Mucosa of descending colon (tissue), 3 donors: ENCODE data around the gene DNAH11. TPM values are rescaled to one million over a fixed set of nuclear protein-coding genes. Genes with fewer than 3 reads are reported as not detected.

Source experiments
- ATAC-seq: fragments of 200-7000 bp; cut with Tn5 transposase; one replicate; pipeline ENCODE4 v1.9.1; 2020; ENCODE audit warnings: mild to moderate bottlenecking, moderate library complexity
- DNase-seq, 3 donors: peaks; one replicate each; pipeline ENCODE4 v3.0.0-alpha.2; 2020
- H3K36me3 ChIP-seq: fragments of 200-600 bp; one replicate; pipeline ENCODE4 v1.8.0; 2021; ENCODE audit warnings: low read depth, mild to moderate bottlenecking
- H3K4me1 ChIP-seq: fragments of 200-600 bp; one replicate; pipeline ENCODE4 v1.8.0; 2021; ENCODE audit warnings: low read depth, mild to moderate bottlenecking
- H3K4me3 ChIP-seq: fragments of 200-600 bp; one replicate; pipeline ENCODE4 v1.8.0; 2021; ENCODE audit warnings: mild to moderate bottlenecking
- H3K9me3 ChIP-seq: fragments of 200-600 bp; one replicate; pipeline ENCODE4 v1.8.0; 2021; ENCODE audit warnings: mild to moderate bottlenecking
- CTCF ChIP-seq: fragments of 200-600 bp; IDR thresholded peaks from one replicate; pipeline ENCODE4 v1.8.0; 2022; ENCODE audit warnings: antibody characterized with exemption, mild to moderate bottlenecking
- intact Hi-C, 2 donors: fragments of 100-400 bp; cut with DNase I in 1 of 2; cut with micrococcal nuclease in 1 of 2; formaldehyde crosslinking; loops; one replicate each; pipeline versions ENCODE4 v1.11.0 to v1.11.1; 2022; cut with DNase I, micrococcal nuclease
- total RNA-seq, 3 donors: library from RNA; stranded (reverse); fragmentation: NEBNext Ultra II Directional in 2 of 3; extraction: Animal tissue kit (Norgen Biotek cat#: 25700) in 2 of 3; gene quantifications; one replicate each; pipeline versions ENCODE4 v1.2.1 to v1.2.4, GENCODE V29; 2021 to 2023
- donor health status: DM: no; HTN: no; CAD: no; lungs with moderate emphysema.
- donor health status: DM: no; HTN: no; CAD: no.
- donor health status: DM: no; HTN: yes; CAD: no.

The DNAH11 gene
- total RNA-seq, 3 donors from 2014 or later, result 0.02 to 0.47 (median 0.03) TPM

DNA sequence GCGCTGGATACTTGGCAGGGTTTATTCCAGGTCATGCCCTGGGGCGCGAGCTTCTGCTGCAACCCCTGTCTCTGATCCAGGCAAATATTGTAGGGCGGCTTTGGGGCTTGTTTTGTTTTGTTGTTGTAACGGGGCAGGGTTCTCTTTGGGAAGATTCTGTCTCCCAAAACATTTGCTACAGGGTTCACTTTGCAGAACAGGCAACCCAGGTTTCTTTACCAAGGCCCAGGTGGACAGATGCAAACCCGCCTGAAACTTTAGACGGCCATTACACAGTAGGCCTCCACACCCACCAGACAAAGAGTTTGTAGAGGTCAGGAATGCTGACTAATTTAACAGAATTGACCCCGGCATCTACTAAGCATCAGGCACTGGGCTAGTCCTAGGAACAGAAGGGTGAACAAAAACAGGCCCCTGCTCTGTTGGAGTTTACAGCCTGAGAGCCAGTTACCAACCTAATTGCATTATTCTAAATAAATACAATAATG is 403.4 kb downstream of the DNAH11 start:
- no peak for DNase-seq
- ATAC-seq, result no peak
- intact Hi-C loops, result loop anchor here in 1 of 2 donors (10.0 kb wide), 1 partner anchor 81 kb away; no protein-coding TSS in a partner anchor
- H3K4me3 ChIP-seq, result no peak overlapping the region
- no peak for TF ChIP-seq CTCF
- no peaks in the 10 kb centered on the region for H3K36me3 ChIP-seq
- peaks cover 20% of the 10 kb centered on the region for H3K4me1 ChIP-seq
- no peaks in the 10 kb centered on the region for H3K9me3 ChIP-seq

DNA sequence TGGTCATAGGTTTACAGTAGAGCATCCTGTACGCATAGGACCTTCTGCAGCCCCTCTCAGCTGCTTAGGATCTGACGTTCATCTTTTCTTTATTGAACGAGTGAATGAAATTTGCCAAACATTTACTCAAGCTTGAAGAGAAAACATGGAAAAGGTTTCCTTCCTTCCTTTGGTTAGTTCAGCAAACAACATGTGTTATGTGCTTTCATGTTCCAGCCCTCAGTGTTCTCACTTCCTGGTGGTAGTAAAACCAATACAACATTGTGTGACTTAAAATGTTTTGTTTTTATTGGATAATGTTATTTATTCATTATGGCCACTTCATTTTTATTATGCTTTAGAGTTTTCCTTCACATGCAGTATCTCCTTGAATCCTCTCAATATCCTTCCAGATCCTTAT is 404.2 kb downstream of the DNAH11 start:
- intact Hi-C loops, result loop anchor here in 1 of 2 donors (10.0 kb wide), 1 partner anchor 82 kb away; no protein-coding TSS in a partner anchor
- peak; percentile 30 for ATAC-seq
- Histone ChIP-seq H3K9me3 (no peaks in the 10 kb centered on the region), H3K4me3 (no peak overlapping the region), H3K4me1 (peaks cover 12% of the 10 kb centered on the region), H3K36me3 (no peaks in the 10 kb centered on the region)
- DNase-seq, result peak in 1 of 3 donors; percentile 24
- no peak for TF ChIP-seq CTCF

- Histone ChIP-seq H3K4me3 (no peak overlapping the region), H3K9me3 (no peaks in the 10 kb centered on the region), H3K36me3 (no peaks in the 10 kb centered on the region), H3K4me1 (peaks cover 10% of the 10 kb centered on the region)
- ATAC-seq, result no peak
- intact Hi-C loops, result loop anchor here in 1 of 2 donors (10.0 kb wide), 1 partner anchor 83 kb away; no protein-coding TSS in a partner anchor
- TF ChIP-seq CTCF, result no peak
- no peak for DNase-seq
Measured at GRCh38 chr7:21947946-21948345, 405.1 kb downstream of the DNAH11 start.

- intact Hi-C loops, result loop anchor here in 1 of 2 donors (10.0 kb wide), 1 partner anchor 84 kb away; no protein-coding TSS in a partner anchor
- H3K36me3 ChIP-seq, result no peaks in the 10 kb centered on the region
Measured at GRCh38 chr7:21948364-21948763, 405.5 kb downstream of the DNAH11 start.

DNA sequence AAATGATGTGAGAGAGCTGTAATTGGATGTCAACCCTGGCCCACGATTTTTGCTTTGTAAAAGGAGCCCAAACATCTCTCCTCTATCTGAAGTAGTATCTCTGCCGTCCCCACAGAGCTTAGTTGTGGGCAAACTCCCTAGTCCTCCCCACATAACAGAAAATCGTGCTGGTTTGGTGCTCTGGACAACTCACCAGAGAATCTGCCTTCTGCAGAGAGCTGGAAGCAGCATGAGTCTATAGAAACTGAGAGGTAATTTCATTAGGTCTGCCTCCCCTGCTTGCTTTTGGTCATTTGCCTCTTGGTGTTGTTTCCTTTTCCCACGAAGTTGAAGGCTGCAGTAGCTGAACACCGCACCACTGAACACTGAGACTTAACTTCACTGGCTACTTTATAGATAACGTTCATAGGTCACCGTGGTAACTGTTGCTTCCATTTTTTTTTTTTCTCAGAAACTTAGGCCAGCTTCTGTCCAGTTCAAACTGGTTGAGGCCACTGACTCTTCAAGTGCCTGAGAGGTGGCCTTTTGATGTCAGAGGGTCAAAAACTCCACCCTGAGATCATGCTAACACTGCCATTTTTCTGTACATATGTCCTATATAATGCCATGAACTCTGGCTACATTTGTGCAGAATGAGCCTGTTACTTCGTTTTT is 406.2 kb downstream of the DNAH11 start:
- Histone ChIP-seq H3K36me3 (no peaks in the 10 kb centered on the region), H3K4me3 (no peak overlapping the region), H3K9me3 (no peaks in the 10 kb centered on the region), H3K4me1 (peaks cover 10% of the 10 kb centered on the region)
- no peak for TF ChIP-seq CTCF
- no peak for ATAC-seq
- intact Hi-C loops, result loop anchor here in 1 of 2 donors (10.0 kb wide), 1 partner anchor 84 kb away; no protein-coding TSS in a partner anchor
- DNase-seq, result no peak

More at GRCh38 chr7:21948364-21948763, 405.5 kb downstream of the DNAH11 start:
- Histone ChIP-seq H3K4me3 (no peak overlapping the region), H3K4me1 (peaks cover 10% of the 10 kb centered on the region), H3K9me3 (no peaks in the 10 kb centered on the region)
- TF ChIP-seq CTCF, result no peak
- ATAC-seq (no peak), DNase-seq (no peak)

Other genes with a start within 250 kb of the DNAH11 start
- 1 to 10 TPM; 3.8 to 6.7 (median 6.0) TPM for gene SP4, start 115.0 kb upstream of the DNAH11 start, total RNA-seq